ENCODE measurements around the gene HECTD2. TPM values are rescaled to one million over a fixed set of nuclear protein-coding genes. Genes with fewer than 3 reads are reported as not detected.

HECTD2 gene
- polyA plus RNA-seq, 3 donors = 0.12 TPM; not detected in 2

GRCh38 chr10:91467114-91467513, 57.0 kb downstream of the HECTD2 start:
- no peaks in the 10 kb centered on the region for H3K27me3 Mint-ChIP-seq (ENCODE audit: low read depth in 3 of 3)
- H3K4me1 Mint-ChIP-seq = no peaks in the 10 kb centered on the region
- Histone ChIP-seq H3K27me3 (ENCODE audit: control insufficient read depth in 2 of 2, insufficient read depth in 2 of 2, low read length in 2 of 2) (no peaks in the 10 kb centered on the region), H3K4me2 (replicated peaks; ENCODE audit: extremely low read depth, low read length, poor library complexity, severe bottlenecking) (no peak overlapping the region), H3K27ac (ENCODE audit: low read depth in 1 of 2, low read length in 2 of 2) (no peak overlapping the region), H3K9ac (ENCODE audit: insufficient read depth, low read length, poor library complexity, severe bottlenecking) (no peak overlapping the region), H3K4me1 (ENCODE audit: control insufficient read depth in 1 of 2, insufficient read depth in 2 of 2, low read length in 2 of 2) (no peaks in the 10 kb centered on the region), H4K20me1 (ENCODE audit: insufficient read depth, low read length) (no peaks in the 10 kb centered on the region), H3K36me3 (replicated peaks in 1 of 2; ENCODE audit: control insufficient read depth in 1 of 2, insufficient read depth in 2 of 2, low read length in 2 of 2) (no peaks in the 10 kb centered on the region), H3K9me3 (replicated peaks in 1 of 2; ENCODE audit: control insufficient read depth in 1 of 2, insufficient read depth in 1 of 2, low read length in 2 of 2) (peaks cover 0 to 17% of the 10 kb centered on the region in 2 donors), H3K4me3 (replicated peaks in 1 of 3; ENCODE audit: low read depth in 2 of 3, low read length in 3 of 3) (no peak overlapping the region), H2AFZ (ENCODE audit: insufficient read depth, low read depth, low read length, poor library complexity, severe bottlenecking) (no peak overlapping the region), H3K79me2 (ENCODE audit: insufficient read depth, low read length) (no peaks in the 10 kb centered on the region)
- H3K9me3 Mint-ChIP-seq = peaks cover 11 to 19% (median 14%) of the 10 kb centered on the region in 7 donors
- H3K4me3 Mint-ChIP-seq = no peak overlapping the region
- no peak overlapping the region for H3K27ac Mint-ChIP-seq
- H3K36me3 Mint-ChIP-seq = peaks cover 0 to 5% of the 10 kb centered on the region in 2 donors
- no peak for DNase-seq
- intact Hi-C loops (cut with micrococcal nuclease) = no loop called here
- no peak for TF ChIP-seq CTCF (IDR thresholded peaks at IDR 0.05)
- WGBS (ENCODE audit: insufficient coverage) = 97% methylated on average over 4 of the region's 4 CpGs

DNA sequence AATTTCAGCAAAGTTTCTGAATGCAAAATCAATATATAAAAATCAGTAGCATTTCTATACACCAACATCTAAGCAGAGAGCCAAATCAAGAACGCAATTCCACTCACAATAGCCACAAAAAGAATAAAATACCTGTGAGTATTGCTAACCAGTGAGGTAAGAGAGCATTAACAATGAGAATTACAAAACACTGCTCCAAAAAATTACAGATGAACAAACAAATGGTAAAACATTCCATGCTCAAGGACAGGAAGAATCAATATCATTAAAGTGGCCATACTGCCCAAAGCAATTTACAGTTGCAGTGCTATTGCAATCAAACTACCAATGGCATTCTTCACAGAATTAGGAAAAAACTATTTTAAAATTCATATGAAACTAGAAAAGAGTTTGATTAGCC, 61.5 kb downstream of the HECTD2 start:
- no peak overlapping the region for H3K27ac Mint-ChIP-seq
- Histone ChIP-seq H3K27me3 (ENCODE audit: control insufficient read depth in 2 of 2, insufficient read depth in 2 of 2, low read length in 2 of 2) (no peaks in the 10 kb centered on the region), H2AFZ (ENCODE audit: insufficient read depth, low read depth, low read length, poor library complexity, severe bottlenecking) (no peak overlapping the region), H3K36me3 (replicated peaks in 1 of 2; ENCODE audit: control insufficient read depth in 1 of 2, insufficient read depth in 2 of 2, low read length in 2 of 2) (no peaks in the 10 kb centered on the region), H3K4me2 (replicated peaks; ENCODE audit: extremely low read depth, low read length, poor library complexity, severe bottlenecking) (no peak overlapping the region), H3K9ac (ENCODE audit: insufficient read depth, low read length, poor library complexity, severe bottlenecking) (no peak overlapping the region), H3K79me2 (ENCODE audit: insufficient read depth, low read length) (no peaks in the 10 kb centered on the region), H4K20me1 (ENCODE audit: insufficient read depth, low read length) (no peaks in the 10 kb centered on the region), H3K27ac (ENCODE audit: low read depth in 1 of 2, low read length in 2 of 2) (no peak overlapping the region), H3K4me3 (replicated peaks in 1 of 3; ENCODE audit: low read depth in 2 of 3, low read length in 3 of 3) (no peak overlapping the region), H3K4me1 (ENCODE audit: control insufficient read depth in 1 of 2, insufficient read depth in 2 of 2, low read length in 2 of 2) (no peaks in the 10 kb centered on the region), H3K9me3 (replicated peaks in 1 of 2; ENCODE audit: control insufficient read depth in 1 of 2, insufficient read depth in 1 of 2, low read length in 2 of 2) (peaks cover 0 to 17% of the 10 kb centered on the region in 2 donors)
- H3K9me3 Mint-ChIP-seq = peaks cover 11 to 18% (median 13%) of the 10 kb centered on the region in 7 donors
- H3K27me3 Mint-ChIP-seq (ENCODE audit: low read depth in 3 of 3) = no peaks in the 10 kb centered on the region
- no peak for TF ChIP-seq CTCF (IDR thresholded peaks at IDR 0.05)
- peaks cover 0 to 5% of the 10 kb centered on the region in 2 donors for H3K36me3 Mint-ChIP-seq
- no CpG with 5 or more reads among the region's 1 CpG for WGBS (ENCODE audit: insufficient coverage)
- H3K4me1 Mint-ChIP-seq = no peaks in the 10 kb centered on the region
- no peak for DNase-seq
- no peak overlapping the region for H3K4me3 Mint-ChIP-seq
- intact Hi-C loops (cut with micrococcal nuclease) = no loop called here
